GM21390 (cell line): ENCODE results near the gene POFUT1.
"Not testable (repeated sequence)": the region's sequence is repeated elsewhere in the genome, so short reads cannot be mapped to it uniquely, and the experiment has no call there.

Experiments
- ATAC-seq: cut with Tn5 transposase; IDR thresholded peaks from one replicate; pipeline ENCODE4 v1.9.1; 2021; ENCODE audit not compliant: unreplicated experiment

POFUT1 gene

GRCh38 chr20:32271620-32272019 is 63.9 kb downstream of the POFUT1 start:
- ATAC-seq, result no peak

- no peak for ATAC-seq
Measured at GRCh38 chr20:32274359-32274758, 66.7 kb downstream of the POFUT1 start.

- ATAC-seq, result not testable (repeated sequence)
Measured at GRCh38 chr20:32275163-32275562, 67.5 kb downstream of the POFUT1 start.

- ATAC-seq, result peak; percentile 68
Measured at GRCh38 chr20:32277361-32278198, 69.9 kb downstream of the POFUT1 start, which contains the start of gene KIF3B. KIF3B (plus strand) TSS chr20:32277651; CDS start chr20:32309778, 32,127 bp downstream.

GRCh38 chr20:32278199-32278643 is 70.5 kb downstream of the POFUT1 start:
- no peak for ATAC-seq

GRCh38 chr20:32281711-32282110 is 74.0 kb downstream of the POFUT1 start:
- ATAC-seq, result no peak

- ATAC-seq, result no peak
Measured at GRCh38 chr20:32282461-32282860, 74.8 kb downstream of the POFUT1 start.

GRCh38 chr20:32285082-32285620 is 77.5 kb downstream of the POFUT1 start:
- peak; percentile 39 for ATAC-seq

- ATAC-seq, result peak; percentile 60
Measured at GRCh38 chr20:32285621-32286371, 78.1 kb downstream of the POFUT1 start.

GRCh38 chr20:32287231-32287638 is 79.6 kb downstream of the POFUT1 start:
- ATAC-seq, result no peak
